GM23338 (cell line): ENCODE measurements around the gene THSD4. TPM values are rescaled to one million over a fixed set of nuclear protein-coding genes. Genes with fewer than 3 reads are reported as not detected.

Source experiments
- ATAC-seq: fragments of 200-7000 bp; cut with Tn5 transposase; 3 replicates; pipeline ENCODE4 v1.9.1; 2020
- DNase-seq: peaks from one replicate; pipeline ENCODE4 v3.0.0-alpha.2; 2015; ENCODE audit warnings: low spot score
- H2AFZ ChIP-seq: fragments of 200-600 bp; sonication (generic); 2 replicates; pipeline ENCODE4 v1.8.0; 2016; ENCODE audit warnings: antibody characterized with exemption, mild to moderate bottlenecking, moderate library complexity
- H3F3A ChIP-seq: fragments of 200-600 bp; sonication (generic); replicated peaks from 2 replicates; pipeline ENCODE4 v1.8.0; 2017; ENCODE audit warnings: antibody characterized with exemption, mixed run types, low read depth
- H3K27ac ChIP-seq: fragments of 200-600 bp; sonication (generic); 2 replicates; pipeline ENCODE4 v1.6.1; 2016; ENCODE audit warnings: low read depth
- H3K27me3 ChIP-seq: fragments of 200-600 bp; sonication (generic); 2 replicates; pipeline ENCODE4 v1.8.0; 2016; ENCODE audit warnings: mild to moderate bottlenecking, mixed run types, moderate library complexity; ENCODE audit not compliant: insufficient read depth
- H3K36me3 ChIP-seq: fragments of 200-600 bp; sonication (generic); 2 replicates; pipeline ENCODE4 v1.8.0; 2016; ENCODE audit warnings: mild to moderate bottlenecking; ENCODE audit not compliant: insufficient read depth
- H3K4me1 ChIP-seq: fragments of 200-600 bp; sonication (generic); 2 replicates; pipeline ENCODE4 v1.8.0; 2016; ENCODE audit warnings: mild to moderate bottlenecking, moderate library complexity; ENCODE audit not compliant: insufficient read depth
- H3K4me2 ChIP-seq: fragments of 200-600 bp; sonication (generic); 2 replicates; pipeline ENCODE4 v1.7.1; 2017; ENCODE audit warnings: mixed run types
- H3K4me3 ChIP-seq: fragments of 200-600 bp; sonication (generic); 2 replicates; pipeline ENCODE4 v1.6.1; 2016; ENCODE audit warnings: mixed run types
- H3K79me2 ChIP-seq: fragments of 200-600 bp; sonication (generic); replicated peaks from 2 replicates; pipeline ENCODE4 v1.8.0; 2017; ENCODE audit warnings: mild to moderate bottlenecking; ENCODE audit not compliant: insufficient read depth
- H3K9me2 ChIP-seq: fragments of 200-600 bp; sonication (generic); 2 replicates; pipeline ENCODE4 v1.8.0; 2017; ENCODE audit not compliant: insufficient read depth
- H4K20me1 ChIP-seq: fragments of 200-600 bp; sonication (generic); replicated peaks from 2 replicates; pipeline ENCODE4 v1.8.0; 2017; ENCODE audit warnings: mild to moderate bottlenecking; ENCODE audit not compliant: insufficient read depth
- H3K27ac Mint-ChIP-seq: 2 replicates; pipeline ENCODE4 v1.8.0; 2020; ENCODE audit warnings: inconsistent platforms, mild to moderate bottlenecking, moderate library complexity, mixed read lengths
- H3K27me3 Mint-ChIP-seq: 3 replicates; pipeline ENCODE4 v1.8.0; 2022; ENCODE audit warnings: low read depth, mild to moderate bottlenecking, moderate library complexity, mixed read lengths, inconsistent platforms; ENCODE audit not compliant: insufficient read depth, poor library complexity
- H3K36me3 Mint-ChIP-seq: 3 replicates; pipeline ENCODE4 v1.8.0; 2021; ENCODE audit warnings: low read depth, mild to moderate bottlenecking, inconsistent platforms, moderate library complexity, mixed read lengths
- H3K4me1 Mint-ChIP-seq: 3 replicates; pipeline ENCODE4 v1.8.0; 2020; ENCODE audit warnings: mild to moderate bottlenecking, inconsistent platforms, mixed read lengths
- H3K4me3 Mint-ChIP-seq: 3 replicates; pipeline ENCODE4 v1.8.0; 2021; ENCODE audit warnings: moderate library complexity, mild to moderate bottlenecking, inconsistent platforms, mixed read lengths
- H3K9me3 Mint-ChIP-seq: 3 replicates; pipeline ENCODE4 v1.8.0; 2020; ENCODE audit warnings: moderate library complexity, mild to moderate bottlenecking, inconsistent platforms, mixed read lengths
- CREB1 ChIP-seq: fragments of 250-450 bp; sonication (Bioruptor Pico); IDR thresholded peaks from 2 replicates; pipeline ENCODE4 v1.5.0; 2020; ENCODE audit warnings: low read depth, mild to moderate bottlenecking, moderate library complexity
- EZH2 ChIP-seq: fragments of 200-600 bp; sonication (generic); IDR thresholded peaks from one replicate; pipeline ENCODE4 v1.8.0; 2017; ENCODE audit warnings: antibody characterized with exemption, mild to moderate bottlenecking, low read depth; ENCODE audit not compliant: unreplicated experiment
- EZH2phosphoT487 ChIP-seq: fragments of 200-600 bp; sonication (generic); IDR thresholded peaks from one replicate; pipeline ENCODE4 v1.8.1; 2018; ENCODE audit warnings: antibody characterized with exemption; ENCODE audit not compliant: unreplicated experiment
- JUNB ChIP-seq: IDR thresholded peaks from one replicate; pipeline ENCODE4 v1.6.1; 2016; ENCODE audit warnings: antibody characterized with exemption; ENCODE audit not compliant: unreplicated experiment
- NANOG ChIP-seq: IDR thresholded peaks from 2 replicates; pipeline ENCODE4 v1.6.1; 2016; ENCODE audit warnings: antibody characterized with exemption, borderline replicate concordance
- STAT1 ChIP-seq: IDR thresholded peaks from one replicate; pipeline ENCODE4 v1.6.1; 2016; ENCODE audit warnings: antibody characterized with exemption; ENCODE audit not compliant: unreplicated experiment
- ZNF114 ChIP-seq: fragments of 250-450 bp; sonication (Bioruptor Pico); IDR thresholded peaks from 2 replicates; pipeline ENCODE4 v1.5.0; 2020; ENCODE audit warnings: mild to moderate bottlenecking, moderate library complexity
- ZNF331 ChIP-seq: fragments of 250-450 bp; sonication (Bioruptor Pico); IDR thresholded peaks from 2 replicates; pipeline ENCODE4 v1.5.0; 2020; ENCODE audit warnings: low read depth, mild to moderate bottlenecking, moderate library complexity
- polyA plus RNA-seq: library from polyadenylated mRNA; unstranded; fragments of >200 nt; fragmentation: Nextera tagmentation; extraction: Ambion mirVana; gene quantifications from 2 replicates; pipeline ENCODE4 v1.2.1, GENCODE V29; 2016
- total RNA-seq: library from RNA; depleted of rRNA; stranded (reverse); fragments of >200 nt; shearing (Covaris generic); gene quantifications from 2 replicates; pipeline ENCODE4 v1.2.3, GENCODE V29; 2014
- TF ChIP-seq, protein P1 (sequence below): IDR thresholded peaks from one replicate; pipeline ENCODE4 v1.6.1; 2018; ENCODE audit warnings: antibody characterized with exemption; ENCODE audit not compliant: unreplicated experiment
- TF ChIP-seq, protein P2 (sequence below), 2 experiments: fragments of 200-600 bp in 1 of 2; sonication (generic) in 1 of 2; conservative IDR thresholded peaks; 2 replicates each; pipeline versions ENCODE4 v1.5.1 to v1.6.1; 2016 to 2017; ENCODE audit warnings: antibody characterized with exemption in 2 of 2, low read depth in 2 of 2, mild to moderate bottlenecking in 2 of 2, moderate library complexity in 1 of 2
- TF ChIP-seq, protein P3 (sequence below): fragments of 250-450 bp; sonication (Bioruptor Pico); IDR thresholded peaks from 2 replicates; pipeline ENCODE4 v1.5.0; 2020; ENCODE audit warnings: mild to moderate bottlenecking, moderate library complexity

Gene THSD4
- total and polyA plus RNA-seq, 2 experiments from 2014 or later = 2.0 to 7.4 TPM

DNA sequence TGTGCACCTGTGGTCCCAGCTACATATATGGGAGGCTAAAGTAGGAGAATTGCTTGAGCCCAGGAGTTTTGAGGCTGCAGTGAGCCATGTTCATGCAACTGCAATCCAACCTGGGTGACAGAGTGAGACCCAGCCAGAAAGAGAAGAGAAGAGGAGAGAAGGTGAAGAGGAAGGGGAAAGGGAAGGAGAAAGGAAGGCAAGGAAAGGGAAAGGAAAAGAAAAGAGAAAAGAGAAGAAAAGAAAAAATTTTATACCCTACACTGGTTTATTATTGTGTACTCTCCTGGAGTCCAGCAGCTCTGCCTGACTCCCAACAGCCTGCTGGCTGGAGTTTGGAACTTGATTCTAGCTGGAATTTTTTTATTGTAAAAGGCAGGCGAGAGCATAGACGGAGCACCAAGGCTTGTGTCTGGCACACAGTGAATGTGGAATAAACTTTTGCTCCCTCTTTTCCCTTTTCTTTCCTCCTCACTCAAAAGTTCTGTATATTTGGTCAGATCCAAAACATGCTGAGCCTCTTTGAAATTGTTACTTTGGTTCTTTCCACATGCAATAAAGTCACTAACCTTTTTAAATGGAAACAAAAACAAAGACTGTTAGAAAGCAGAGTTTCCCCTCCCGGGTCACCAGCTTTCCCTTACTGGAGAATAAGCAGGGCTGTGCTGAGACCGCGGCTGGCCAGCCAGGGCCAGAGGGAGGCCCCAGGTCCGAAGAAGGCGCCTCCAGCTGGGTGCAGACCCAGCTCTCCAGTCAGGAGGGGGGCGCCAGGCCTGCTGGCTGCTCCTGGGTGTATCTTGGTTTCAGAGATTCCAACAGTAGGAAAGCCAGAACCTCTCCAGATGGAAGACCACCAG, 9.9 kb downstream of the THSD4 start:
- Histone ChIP-seq H2AFZ (no peak overlapping the region), H3K27me3 (no peaks in the 10 kb centered on the region), H3K27ac (no peak overlapping the region), H4K20me1 (peaks cover 4% of the 10 kb centered on the region; the same call in 1 of the 2 replicates), H3K36me3 (no peaks in the 10 kb centered on the region), H3K4me2 (no peak overlapping the region), H3F3A (no peaks in the 10 kb centered on the region), H3K4me3 (no peak overlapping the region), H3K79me2 (peaks cover 3% of the 10 kb centered on the region; the same call in 1 of the 2 replicates), H3K9me2 (no peaks in the 10 kb centered on the region), H3K4me1 (peaks cover 9% of the 10 kb centered on the region; the same call in 1 of the 2 replicates)
- H3K36me3 Mint-ChIP-seq = no peaks in the 10 kb centered on the region
- H3K27ac Mint-ChIP-seq = no peak overlapping the region
- no peaks in the 10 kb centered on the region for H3K9me3 Mint-ChIP-seq
- ATAC-seq (peak; percentile 25), DNase-seq (no peak)
- H3K4me3 Mint-ChIP-seq = no peak overlapping the region
- peaks cover 2% of the 10 kb centered on the region for H3K27me3 Mint-ChIP-seq
- TF ChIP-seq ZNF114 = no peak
- no peak for TF ChIP-seq EZH2
- TF ChIP-seq STAT1 = no peak
- TF ChIP-seq, protein P1, sequence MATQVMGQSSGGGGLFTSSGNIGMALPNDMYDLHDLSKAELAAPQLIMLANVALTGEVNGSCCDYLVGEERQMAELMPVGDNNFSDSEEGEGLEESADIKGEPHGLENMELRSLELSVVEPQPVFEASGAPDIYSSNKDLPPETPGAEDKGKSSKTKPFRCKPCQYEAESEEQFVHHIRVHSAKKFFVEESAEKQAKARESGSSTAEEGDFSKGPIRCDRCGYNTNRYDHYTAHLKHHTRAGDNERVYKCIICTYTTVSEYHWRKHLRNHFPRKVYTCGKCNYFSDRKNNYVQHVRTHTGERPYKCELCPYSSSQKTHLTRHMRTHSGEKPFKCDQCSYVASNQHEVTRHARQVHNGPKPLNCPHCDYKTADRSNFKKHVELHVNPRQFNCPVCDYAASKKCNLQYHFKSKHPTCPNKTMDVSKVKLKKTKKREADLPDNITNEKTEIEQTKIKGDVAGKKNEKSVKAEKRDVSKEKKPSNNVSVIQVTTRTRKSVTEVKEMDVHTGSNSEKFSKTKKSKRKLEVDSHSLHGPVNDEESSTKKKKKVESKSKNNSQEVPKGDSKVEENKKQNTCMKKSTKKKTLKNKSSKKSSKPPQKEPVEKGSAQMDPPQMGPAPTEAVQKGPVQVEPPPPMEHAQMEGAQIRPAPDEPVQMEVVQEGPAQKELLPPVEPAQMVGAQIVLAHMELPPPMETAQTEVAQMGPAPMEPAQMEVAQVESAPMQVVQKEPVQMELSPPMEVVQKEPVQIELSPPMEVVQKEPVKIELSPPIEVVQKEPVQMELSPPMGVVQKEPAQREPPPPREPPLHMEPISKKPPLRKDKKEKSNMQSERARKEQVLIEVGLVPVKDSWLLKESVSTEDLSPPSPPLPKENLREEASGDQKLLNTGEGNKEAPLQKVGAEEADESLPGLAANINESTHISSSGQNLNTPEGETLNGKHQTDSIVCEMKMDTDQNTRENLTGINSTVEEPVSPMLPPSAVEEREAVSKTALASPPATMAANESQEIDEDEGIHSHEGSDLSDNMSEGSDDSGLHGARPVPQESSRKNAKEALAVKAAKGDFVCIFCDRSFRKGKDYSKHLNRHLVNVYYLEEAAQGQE = no peak
- no peak for TF ChIP-seq NANOG
- no peak for TF ChIP-seq EZH2phosphoT487
- TF ChIP-seq JUNB = no peak
- TF ChIP-seq, protein P2, sequence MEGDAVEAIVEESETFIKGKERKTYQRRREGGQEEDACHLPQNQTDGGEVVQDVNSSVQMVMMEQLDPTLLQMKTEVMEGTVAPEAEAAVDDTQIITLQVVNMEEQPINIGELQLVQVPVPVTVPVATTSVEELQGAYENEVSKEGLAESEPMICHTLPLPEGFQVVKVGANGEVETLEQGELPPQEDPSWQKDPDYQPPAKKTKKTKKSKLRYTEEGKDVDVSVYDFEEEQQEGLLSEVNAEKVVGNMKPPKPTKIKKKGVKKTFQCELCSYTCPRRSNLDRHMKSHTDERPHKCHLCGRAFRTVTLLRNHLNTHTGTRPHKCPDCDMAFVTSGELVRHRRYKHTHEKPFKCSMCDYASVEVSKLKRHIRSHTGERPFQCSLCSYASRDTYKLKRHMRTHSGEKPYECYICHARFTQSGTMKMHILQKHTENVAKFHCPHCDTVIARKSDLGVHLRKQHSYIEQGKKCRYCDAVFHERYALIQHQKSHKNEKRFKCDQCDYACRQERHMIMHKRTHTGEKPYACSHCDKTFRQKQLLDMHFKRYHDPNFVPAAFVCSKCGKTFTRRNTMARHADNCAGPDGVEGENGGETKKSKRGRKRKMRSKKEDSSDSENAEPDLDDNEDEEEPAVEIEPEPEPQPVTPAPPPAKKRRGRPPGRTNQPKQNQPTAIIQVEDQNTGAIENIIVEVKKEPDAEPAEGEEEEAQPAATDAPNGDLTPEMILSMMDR (conservative IDR thresholded peaks at IDR 0.05; ENCODE audit: low read depth in 2 of 2) = no peak
- TF ChIP-seq CREB1 (CRISPR knock-in tag) = no peak
- TF ChIP-seq, protein P3, sequence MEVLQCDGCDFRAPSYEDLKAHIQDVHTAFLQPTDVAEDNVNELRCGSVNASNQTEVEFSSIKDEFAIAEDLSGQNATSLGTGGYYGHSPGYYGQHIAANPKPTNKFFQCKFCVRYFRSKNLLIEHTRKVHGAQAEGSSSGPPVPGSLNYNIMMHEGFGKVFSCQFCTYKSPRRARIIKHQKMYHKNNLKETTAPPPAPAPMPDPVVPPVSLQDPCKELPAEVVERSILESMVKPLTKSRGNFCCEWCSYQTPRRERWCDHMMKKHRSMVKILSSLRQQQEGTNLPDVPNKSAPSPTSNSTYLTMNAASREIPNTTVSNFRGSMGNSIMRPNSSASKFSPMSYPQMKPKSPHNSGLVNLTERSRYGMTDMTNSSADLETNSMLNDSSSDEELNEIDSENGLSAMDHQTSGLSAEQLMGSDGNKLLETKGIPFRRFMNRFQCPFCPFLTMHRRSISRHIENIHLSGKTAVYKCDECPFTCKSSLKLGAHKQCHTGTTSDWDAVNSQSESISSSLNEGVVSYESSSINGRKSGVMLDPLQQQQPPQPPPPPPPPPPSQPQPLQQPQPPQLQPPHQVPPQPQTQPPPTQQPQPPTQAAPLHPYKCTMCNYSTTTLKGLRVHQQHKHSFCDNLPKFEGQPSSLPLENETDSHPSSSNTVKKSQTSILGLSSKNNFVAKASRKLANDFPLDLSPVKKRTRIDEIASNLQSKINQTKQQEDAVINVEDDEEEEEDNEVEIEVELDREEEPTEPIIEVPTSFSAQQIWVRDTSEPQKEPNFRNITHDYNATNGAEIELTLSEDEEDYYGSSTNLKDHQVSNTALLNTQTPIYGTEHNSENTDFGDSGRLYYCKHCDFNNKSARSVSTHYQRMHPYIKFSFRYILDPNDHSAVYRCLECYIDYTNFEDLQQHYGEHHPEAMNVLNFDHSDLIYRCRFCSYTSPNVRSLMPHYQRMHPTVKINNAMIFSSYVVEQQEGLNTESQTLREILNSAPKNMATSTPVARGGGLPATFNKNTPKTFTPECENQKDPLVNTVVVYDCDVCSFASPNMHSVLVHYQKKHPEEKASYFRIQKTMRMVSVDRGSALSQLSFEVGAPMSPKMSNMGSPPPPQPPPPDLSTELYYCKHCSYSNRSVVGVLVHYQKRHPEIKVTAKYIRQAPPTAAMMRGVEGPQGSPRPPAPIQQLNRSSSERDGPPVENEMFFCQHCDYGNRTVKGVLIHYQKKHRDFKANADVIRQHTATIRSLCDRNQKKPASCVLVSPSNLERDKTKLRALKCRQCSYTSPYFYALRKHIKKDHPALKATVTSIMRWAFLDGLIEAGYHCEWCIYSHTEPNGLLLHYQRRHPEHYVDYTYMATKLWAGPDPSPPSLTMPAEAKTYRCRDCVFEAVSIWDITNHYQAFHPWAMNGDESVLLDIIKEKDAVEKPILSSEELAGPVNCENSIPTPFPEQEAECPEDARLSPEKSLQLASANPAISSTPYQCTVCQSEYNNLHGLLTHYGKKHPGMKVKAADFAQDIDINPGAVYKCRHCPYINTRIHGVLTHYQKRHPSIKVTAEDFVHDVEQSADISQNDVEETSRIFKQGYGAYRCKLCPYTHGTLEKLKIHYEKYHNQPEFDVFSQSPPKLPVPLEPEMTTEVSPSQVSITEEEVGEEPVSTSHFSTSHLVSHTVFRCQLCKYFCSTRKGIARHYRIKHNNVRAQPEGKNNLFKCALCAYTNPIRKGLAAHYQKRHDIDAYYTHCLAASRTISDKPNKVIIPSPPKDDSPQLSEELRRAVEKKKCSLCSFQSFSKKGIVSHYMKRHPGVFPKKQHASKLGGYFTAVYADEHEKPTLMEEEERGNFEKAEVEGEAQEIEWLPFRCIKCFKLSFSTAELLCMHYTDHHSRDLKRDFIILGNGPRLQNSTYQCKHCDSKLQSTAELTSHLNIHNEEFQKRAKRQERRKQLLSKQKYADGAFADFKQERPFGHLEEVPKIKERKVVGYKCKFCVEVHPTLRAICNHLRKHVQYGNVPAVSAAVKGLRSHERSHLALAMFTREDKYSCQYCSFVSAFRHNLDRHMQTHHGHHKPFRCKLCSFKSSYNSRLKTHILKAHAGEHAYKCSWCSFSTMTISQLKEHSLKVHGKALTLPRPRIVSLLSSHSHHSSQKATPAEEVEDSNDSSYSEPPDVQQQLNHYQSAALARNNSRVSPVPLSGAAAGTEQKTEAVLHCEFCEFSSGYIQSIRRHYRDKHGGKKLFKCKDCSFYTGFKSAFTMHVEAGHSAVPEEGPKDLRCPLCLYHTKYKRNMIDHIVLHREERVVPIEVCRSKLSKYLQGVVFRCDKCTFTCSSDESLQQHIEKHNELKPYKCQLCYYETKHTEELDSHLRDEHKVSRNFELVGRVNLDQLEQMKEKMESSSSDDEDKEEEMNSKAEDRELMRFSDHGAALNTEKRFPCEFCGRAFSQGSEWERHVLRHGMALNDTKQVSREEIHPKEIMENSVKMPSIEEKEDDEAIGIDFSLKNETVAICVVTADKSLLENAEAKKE (CRISPR knock-in tag) = no peak
- TF ChIP-seq ZNF331 (CRISPR knock-in tag) = no peak
- H3K4me1 Mint-ChIP-seq = peaks cover 32% of the 10 kb centered on the region
